Activated B cell treated with CpG ODN at 0.5 μM for 24 hours (primary cell): ENCODE data around the gene PRG3. TPM values are rescaled to one million over a fixed set of nuclear protein-coding genes. Genes with fewer than 3 reads are reported as not detected.
A peak's percentile ranks its signal among the peaks of the same experiment; 100 is the strongest.

Experiments used
- ATAC-seq: fragments of 200-7000 bp; cut with Tn5 transposase; one replicate; pipeline ENCODE4 v1.10.0; 2021; ENCODE audit warnings: low read depth, mild to moderate bottlenecking, moderate library complexity
- CTCF ChIA-PET: fragments of 350-600 bp; sonication (Branson Sonifier 250); formaldehyde crosslinking; loops from one replicate; lab custom pipeline; 2021; ENCODE audit warnings: antibody characterized with exemption; lab: Charles Lee
- POLR2A ChIA-PET: fragments of 350-600 bp; sonication (Branson Sonifier 250); formaldehyde crosslinking; loops from one replicate; lab custom pipeline; 2021; ENCODE audit warnings: antibody characterized with exemption; lab: Charles Lee
- DNase-seq: peaks from one replicate; pipeline ENCODE4 v3.0.0; 2022
- H3K27ac Mint-ChIP-seq: one replicate; pipeline ENCODE4 v1.8.0; 2020; ENCODE audit warnings: mixed read lengths
- H3K27me3 Mint-ChIP-seq: one replicate; pipeline ENCODE4 v1.8.0; 2021; ENCODE audit warnings: mixed read lengths
- H3K36me3 Mint-ChIP-seq: one replicate; pipeline ENCODE4 v1.8.0; 2021; ENCODE audit warnings: low read depth, mixed read lengths
- H3K4me1 Mint-ChIP-seq: one replicate; pipeline ENCODE4 v1.8.0; 2021; ENCODE audit warnings: mixed read lengths
- H3K4me3 Mint-ChIP-seq: one replicate; pipeline ENCODE4 v1.8.0; 2020; ENCODE audit warnings: mild to moderate bottlenecking, mixed read lengths
- H3K9me3 Mint-ChIP-seq: one replicate; pipeline ENCODE4 v1.8.0; 2020; ENCODE audit warnings: mixed read lengths
- intact Hi-C: fragments of 100-400 bp; cut with micrococcal nuclease; formaldehyde crosslinking; loops from one replicate; pipeline ENCODE4 v1.15.1; 2024
- total RNA-seq: library from RNA; stranded (reverse); gene quantifications from 2 replicates; pipeline ENCODE4 v1.2.3, GENCODE V29; 2022
- TF ChIP-seq, protein P1 (sequence below): fragments of 200-600 bp; IDR thresholded peaks from one replicate; pipeline ENCODE4 v1.8.0; 2022; ENCODE audit warnings: antibody characterized with exemption, mild to moderate bottlenecking

PRG3 gene
- total RNA-seq, 1 donor from 2014 or later, result not detected

- H3K27ac Mint-ChIP-seq, result peak overlapping the region; percentile 91
- ChIA-PET POLR2A (interaction anchor here (0.6 to 12.4 kb wide), 23 partner anchors 9 to 1789 kb away, joined by 3 to 238 read pairs (median 5); partner anchors contain the start of genes MED19, MPEG1, P2RX3 and SSRP1), CTCF (interaction anchor here (1.8 kb wide), 1 partner anchor 34 kb away, joined by 8 read pairs; no protein-coding TSS in a partner anchor)
- H3K36me3 Mint-ChIP-seq, result peaks cover 72% of the 10 kb centered on the region
- DNase-seq (no peak), ATAC-seq (no peak)
- H3K4me3 Mint-ChIP-seq, result peak overlapping the region; percentile 92
- TF ChIP-seq, protein P1, sequence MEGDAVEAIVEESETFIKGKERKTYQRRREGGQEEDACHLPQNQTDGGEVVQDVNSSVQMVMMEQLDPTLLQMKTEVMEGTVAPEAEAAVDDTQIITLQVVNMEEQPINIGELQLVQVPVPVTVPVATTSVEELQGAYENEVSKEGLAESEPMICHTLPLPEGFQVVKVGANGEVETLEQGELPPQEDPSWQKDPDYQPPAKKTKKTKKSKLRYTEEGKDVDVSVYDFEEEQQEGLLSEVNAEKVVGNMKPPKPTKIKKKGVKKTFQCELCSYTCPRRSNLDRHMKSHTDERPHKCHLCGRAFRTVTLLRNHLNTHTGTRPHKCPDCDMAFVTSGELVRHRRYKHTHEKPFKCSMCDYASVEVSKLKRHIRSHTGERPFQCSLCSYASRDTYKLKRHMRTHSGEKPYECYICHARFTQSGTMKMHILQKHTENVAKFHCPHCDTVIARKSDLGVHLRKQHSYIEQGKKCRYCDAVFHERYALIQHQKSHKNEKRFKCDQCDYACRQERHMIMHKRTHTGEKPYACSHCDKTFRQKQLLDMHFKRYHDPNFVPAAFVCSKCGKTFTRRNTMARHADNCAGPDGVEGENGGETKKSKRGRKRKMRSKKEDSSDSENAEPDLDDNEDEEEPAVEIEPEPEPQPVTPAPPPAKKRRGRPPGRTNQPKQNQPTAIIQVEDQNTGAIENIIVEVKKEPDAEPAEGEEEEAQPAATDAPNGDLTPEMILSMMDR, result no peak
- intact Hi-C loops, result loop anchor here (1.0 to 10.0 kb wide), 5 partner anchors 18 to 1791 kb away; partner anchors contain the start of genes MPEG1 and ZFP91
- no peaks in the 10 kb centered on the region for H3K27me3 Mint-ChIP-seq
- H3K9me3 Mint-ChIP-seq, result no peaks in the 10 kb centered on the region
- peaks cover 52% of the 10 kb centered on the region for H3K4me1 Mint-ChIP-seq
Observed at GRCh38 chr11:57424137-57424791, 43.3 kb upstream of the PRG3 start.

GRCh38 chr11:57422669-57423068 is 41.7 kb upstream of the PRG3 start:
- intact Hi-C loops, result loop anchor here (10.0 kb wide), 1 partner anchor 1792 kb away; the partner anchor contains the start of gene MPEG1
- peak overlapping the region; percentile 5 for H3K4me3 Mint-ChIP-seq

GRCh38 chr11:57421805-57422204 is 40.9 kb upstream of the PRG3 start:
- no peaks in the 10 kb centered on the region for H3K9me3 Mint-ChIP-seq
- ATAC-seq (no peak), DNase-seq (no peak)
- intact Hi-C loops, result loop anchor here (10.0 kb wide), 1 partner anchor 1793 kb away; the partner anchor contains the start of gene MPEG1
- H3K4me1 Mint-ChIP-seq, result peaks cover 52% of the 10 kb centered on the region
- H3K36me3 Mint-ChIP-seq, result peaks cover 92% of the 10 kb centered on the region
- ChIA-PET POLR2A (interaction anchor here (2.9 to 12.4 kb wide), 2 partner anchors 9 to 17 kb away, joined by 7 to 238 read pairs; no protein-coding TSS in a partner anchor), CTCF (interaction anchor here (1.3 kb wide), 1 partner anchor 37 kb away, joined by 3 read pairs; no protein-coding TSS in a partner anchor)
- no peak overlapping the region for H3K27ac Mint-ChIP-seq
- no peak overlapping the region for H3K4me3 Mint-ChIP-seq
- TF ChIP-seq, protein P1, result no peak
- no peaks in the 10 kb centered on the region for H3K27me3 Mint-ChIP-seq

More at GRCh38 chr11:57422669-57423068, 41.7 kb upstream of the PRG3 start:
- Mint-ChIP-seq H3K36me3 (peaks cover 83% of the 10 kb centered on the region), H3K9me3 (no peaks in the 10 kb centered on the region), H3K27me3 (no peaks in the 10 kb centered on the region), H3K27ac (no peak overlapping the region), H3K4me1 (peaks cover 53% of the 10 kb centered on the region)
- CTCF ChIA-PET, result no interaction called here
- POLR2A ChIA-PET, result interaction anchor here (2.9 to 12.4 kb wide), 2 partner anchors 10 to 18 kb away, joined by 7 to 238 read pairs; no protein-coding TSS in a partner anchor
- TF ChIP-seq, protein P1, result no peak
- DNase-seq, result no peak
- ATAC-seq, result no peak

GRCh38 chr11:57421066-57421465 is 40.1 kb upstream of the PRG3 start:
- Mint-ChIP-seq H3K4me3 (no peak overlapping the region), H3K9me3 (no peaks in the 10 kb centered on the region), H3K27ac (no peak overlapping the region), H3K4me1 (peaks cover 46% of the 10 kb centered on the region), H3K27me3 (no peaks in the 10 kb centered on the region), H3K36me3 (peaks cover 94% of the 10 kb centered on the region)
- TF ChIP-seq, protein P1, result no peak
- ChIA-PET CTCF (interaction anchor here (1.3 kb wide), 1 partner anchor 37 kb away, joined by 3 read pairs; no protein-coding TSS in a partner anchor), POLR2A (interaction anchor here (12.4 kb wide), 1 partner anchor 16 kb away, joined by 238 read pairs; no protein-coding TSS in a partner anchor)
- intact Hi-C loops, result loop anchor here (10.0 kb wide), 1 partner anchor 1794 kb away; the partner anchor contains the start of gene MPEG1
- ATAC-seq, result no peak
- DNase-seq, result no peak

DNA sequence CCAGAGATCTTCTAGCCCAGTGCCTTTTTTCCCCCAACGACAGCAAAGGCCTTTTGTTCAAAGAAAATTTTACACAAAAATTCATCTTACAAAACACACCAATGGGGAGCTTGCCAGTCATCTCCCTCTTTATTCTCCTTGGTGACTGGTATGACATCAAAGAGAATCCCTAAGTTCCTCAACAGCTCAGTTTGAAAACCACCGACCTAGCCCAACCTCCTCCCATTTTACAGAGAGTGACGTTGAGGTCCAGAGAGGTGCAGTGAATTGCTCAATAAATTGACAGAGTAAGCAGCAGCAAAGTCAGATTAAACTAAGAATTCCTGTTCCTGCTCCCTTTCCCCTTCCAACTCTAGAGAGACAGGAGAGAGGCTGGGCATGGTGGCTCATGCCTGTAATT is 38.2 kb upstream of the PRG3 start:
- TF ChIP-seq, protein P1, result no peak

More for the DNA sequence above, 38.2 kb upstream of the PRG3 start:
- Mint-ChIP-seq H3K27me3 (no peaks in the 10 kb centered on the region), H3K4me1 (peaks cover 33% of the 10 kb centered on the region), H3K9me3 (no peaks in the 10 kb centered on the region), H3K27ac (no peak overlapping the region), H3K4me3 (no peak overlapping the region), H3K36me3 (peaks cover 93% of the 10 kb centered on the region)
- ATAC-seq, result no peak
- CTCF ChIA-PET, result no interaction called here
- DNase-seq, result no peak
- intact Hi-C loops, result no loop called here
- POLR2A ChIA-PET, result interaction anchor here (12.4 kb wide), 1 partner anchor 14 kb away, joined by 238 read pairs; no protein-coding TSS in a partner anchor
